ENCODE measurements around the gene CCDC112. TPM values are rescaled to one million over a fixed set of nuclear protein-coding genes. Genes with fewer than 3 reads are reported as not detected.

Gene CCDC112
- total and polyA plus RNA-seq, 2 of the 4 experiments (the other 2 are of a cell fraction) = 2.0 to 2.3 TPM

GRCh38 chr5:115317736-115318135 is 21.3 kb upstream of the CCDC112 start:
- Histone ChIP-seq H3K9me3 (ENCODE audit: control insufficient read depth, insufficient read depth, low read length) (no peaks in the 10 kb centered on the region), H2BK20ac (ENCODE audit: low read depth, low read length) (no peak overlapping the region), H3K4ac (ENCODE audit: low read depth, low read length) (no peak overlapping the region), H3K18ac (ENCODE audit: low read depth, low read length) (no peak overlapping the region), H4K91ac (ENCODE audit: insufficient read depth, low read depth, low read length) (no peak overlapping the region), H2AK5ac (ENCODE audit: low read depth, low read length) (no peak overlapping the region), H4K20me1 (ENCODE audit: insufficient read depth, low read length) (no peaks in the 10 kb centered on the region), H3K36me3 (ENCODE audit: control insufficient read depth, insufficient read depth, low read length) (no peaks in the 10 kb centered on the region), H3K9ac (ENCODE audit: low read depth, low read length) (no peak overlapping the region), H4K5ac (ENCODE audit: low read depth, low read length) (no peak overlapping the region), H3K9me1 (ENCODE audit: insufficient read depth, low read length) (no peaks in the 10 kb centered on the region), H3K4me3 (ENCODE audit: insufficient read depth, low read depth, low read length) (no peak overlapping the region), H4K8ac (ENCODE audit: low read depth in 2 of 2, low read length in 2 of 2) (no peak overlapping the region), H3K56ac (ENCODE audit: extremely low read depth, insufficient read depth, low read length) (no peak overlapping the region), H3K23ac (ENCODE audit: low read depth, low read length) (no peak overlapping the region), H2AFZ (replicated peaks; ENCODE audit: low read length, poor library complexity) (no peak overlapping the region), H3K14ac (replicated peaks; ENCODE audit: low read depth, low read length) (no peak overlapping the region), H2BK5ac (ENCODE audit: low read depth, low read length, poor library complexity, severe bottlenecking) (no peak overlapping the region), H3K27me3 (ENCODE audit: control insufficient read depth, insufficient read depth, low read length) (peaks cover 2% of the 10 kb centered on the region; the same call in 1 of the 2 replicates), H2AK9ac (replicated peaks; ENCODE audit: low read depth, low read length, poor library complexity) (no peak overlapping the region), H3K4me2 (ENCODE audit: low read depth, low read length) (no peak overlapping the region), H2BK15ac (ENCODE audit: low read depth, low read length) (no peak overlapping the region), H3K4me1 (ENCODE audit: control insufficient read depth, insufficient read depth, low read length) (no peaks in the 10 kb centered on the region), H2BK120ac (ENCODE audit: low read depth, low read length) (no peak overlapping the region), H3K27ac (ENCODE audit: insufficient read depth, low read length) (no peak overlapping the region), H3K79me1 (ENCODE audit: low read depth in 1 of 2, low read length in 2 of 2) (no peaks in the 10 kb centered on the region)
- CTCF ChIA-PET = no interaction called here
- no TSS peak for BruUV-seq (replicated peaks)
- WGBS, 2 experiments (ENCODE audit: extremely low coverage in 2 of 2, insufficient read length in 1 of 2) = no CpG with 5 or more reads among the region's 1 CpG
- in situ Hi-C loops (cut with MboI; ENCODE audit: low sequenced_read_pairs) (loop anchor here (25.0 kb wide), 1 partner anchor 745 kb away; no protein-coding TSS in a partner anchor), dilution Hi-C loops (cut with HindIII; ENCODE audit: low sequenced_read_pairs, unreplicated experiment) (no loop called here), intact Hi-C loops (cut with micrococcal nuclease) (no loop called here)
- no peak for ATAC-seq (ENCODE audit: low read depth)
- TF ChIP-seq MAFK (IDR thresholded peaks at IDR 0.05; ENCODE audit: low read depth, low read length) (no peak), NFE2L2 (IDR thresholded peaks at IDR 0.05; ENCODE audit: low read depth, low read length) (no peak), BHLHE40 (IDR thresholded peaks at IDR 0.05; ENCODE audit: low read depth, low read length) (no peak)
- DNase-seq = no peak
- POLR2A ChIA-PET (ENCODE audit: unreplicated experiment) = no interaction called here

All from IMR-90 (cell line).